Astrocyte of the cerebellum (primary cell): ENCODE data around the gene KIF25.

Experiments used
- DNase-seq: peaks from one replicate; pipeline ENCODE4 v3.0.0-alpha.2; 2011; ENCODE audit warnings: low read depth
- H3K4me3 ChIP-seq: 2 replicates; pipeline ENCODE4 v1.5.1; 2011; ENCODE audit warnings: mild to moderate bottlenecking, low read depth, low read length, moderate library complexity
- in situ Hi-C: cut with HindIII; loops from 2 replicates; pipeline ENCODE4 v1.10.0; 2017; ENCODE audit warnings: low sequenced_read_pairs
- TF ChIP-seq, protein P1 (sequence below): IDR thresholded peaks from 2 replicates; pipeline ENCODE4 v1.5.1; 2012; ENCODE audit warnings: low read length, low read depth, moderate library complexity, mild to moderate bottlenecking; ENCODE audit errors: missing control alignments

KIF25 gene

GRCh38 chr6:168043848-168044415 is 46.5 kb downstream of the KIF25 start:
- no peak for DNase-seq
- TF ChIP-seq, protein P1, sequence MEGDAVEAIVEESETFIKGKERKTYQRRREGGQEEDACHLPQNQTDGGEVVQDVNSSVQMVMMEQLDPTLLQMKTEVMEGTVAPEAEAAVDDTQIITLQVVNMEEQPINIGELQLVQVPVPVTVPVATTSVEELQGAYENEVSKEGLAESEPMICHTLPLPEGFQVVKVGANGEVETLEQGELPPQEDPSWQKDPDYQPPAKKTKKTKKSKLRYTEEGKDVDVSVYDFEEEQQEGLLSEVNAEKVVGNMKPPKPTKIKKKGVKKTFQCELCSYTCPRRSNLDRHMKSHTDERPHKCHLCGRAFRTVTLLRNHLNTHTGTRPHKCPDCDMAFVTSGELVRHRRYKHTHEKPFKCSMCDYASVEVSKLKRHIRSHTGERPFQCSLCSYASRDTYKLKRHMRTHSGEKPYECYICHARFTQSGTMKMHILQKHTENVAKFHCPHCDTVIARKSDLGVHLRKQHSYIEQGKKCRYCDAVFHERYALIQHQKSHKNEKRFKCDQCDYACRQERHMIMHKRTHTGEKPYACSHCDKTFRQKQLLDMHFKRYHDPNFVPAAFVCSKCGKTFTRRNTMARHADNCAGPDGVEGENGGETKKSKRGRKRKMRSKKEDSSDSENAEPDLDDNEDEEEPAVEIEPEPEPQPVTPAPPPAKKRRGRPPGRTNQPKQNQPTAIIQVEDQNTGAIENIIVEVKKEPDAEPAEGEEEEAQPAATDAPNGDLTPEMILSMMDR: no peak
- no peak overlapping the region for H3K4me3 ChIP-seq
- in situ Hi-C loops: no loop called here

DNA sequence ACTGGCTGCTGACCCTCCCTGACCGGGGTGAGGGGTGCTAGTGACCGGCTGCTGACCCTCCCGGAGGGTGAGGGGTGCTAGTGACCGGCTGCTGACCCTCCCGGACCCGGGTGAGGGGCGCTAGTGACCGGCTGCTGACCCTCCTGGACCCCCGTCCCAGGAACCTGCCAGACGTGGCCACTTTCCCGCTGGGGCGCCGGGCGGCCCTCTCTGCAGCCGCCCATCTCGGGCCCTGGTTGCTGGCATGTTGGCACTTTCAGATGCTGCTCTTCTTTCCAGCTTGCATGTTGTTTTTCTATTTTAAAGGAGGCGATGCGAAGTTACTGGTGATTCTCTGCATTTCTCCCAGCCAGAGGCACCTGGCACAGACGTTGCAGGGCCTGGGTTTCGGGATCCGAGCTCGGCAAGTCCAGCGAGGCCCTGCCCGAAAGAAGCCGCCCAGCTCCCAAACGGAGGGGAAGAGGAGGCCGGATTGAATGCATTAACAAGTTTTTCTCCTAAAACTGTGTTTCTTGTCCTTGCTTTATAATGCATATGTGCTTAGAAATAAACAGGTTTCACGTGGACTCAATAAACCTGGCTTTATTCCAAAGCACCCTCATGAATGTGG is 47.2 kb downstream of the KIF25 start:
- H3K4me3 ChIP-seq: no peak overlapping the region
- in situ Hi-C loops: no loop called here
- no peak for DNase-seq
- TF ChIP-seq, protein P1: no peak

DNA sequence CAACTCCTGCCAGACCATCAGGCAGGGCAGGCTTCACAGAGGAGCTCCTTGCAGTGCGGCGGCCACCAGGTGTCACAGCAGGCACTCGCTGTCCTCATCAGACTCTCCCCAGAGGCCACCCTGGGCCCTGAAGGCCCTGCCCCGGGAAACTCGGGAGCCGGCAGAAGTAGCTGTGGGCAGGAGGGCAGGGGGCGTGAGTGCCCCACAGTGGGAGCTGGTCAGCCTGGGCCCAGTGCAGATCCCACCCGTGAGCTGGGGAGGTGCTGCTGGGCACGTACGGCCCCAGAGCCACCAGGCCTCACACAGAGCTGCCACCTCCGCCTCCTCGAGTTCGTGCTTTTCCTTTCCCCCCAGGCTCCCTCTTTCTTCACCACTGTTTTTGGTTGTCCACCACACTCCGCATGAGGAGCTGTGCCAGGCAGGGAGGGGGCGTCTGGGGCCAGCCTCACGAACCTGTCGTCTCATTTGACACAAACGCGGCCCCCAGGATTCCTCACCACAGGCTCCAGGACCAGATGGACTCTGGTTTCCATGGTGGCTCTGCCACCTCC is 47.7 kb downstream of the KIF25 start:
- in situ Hi-C loops: no loop called here
- no peak for DNase-seq
- no peak overlapping the region for H3K4me3 ChIP-seq
- TF ChIP-seq, protein P1: no peak

DNA sequence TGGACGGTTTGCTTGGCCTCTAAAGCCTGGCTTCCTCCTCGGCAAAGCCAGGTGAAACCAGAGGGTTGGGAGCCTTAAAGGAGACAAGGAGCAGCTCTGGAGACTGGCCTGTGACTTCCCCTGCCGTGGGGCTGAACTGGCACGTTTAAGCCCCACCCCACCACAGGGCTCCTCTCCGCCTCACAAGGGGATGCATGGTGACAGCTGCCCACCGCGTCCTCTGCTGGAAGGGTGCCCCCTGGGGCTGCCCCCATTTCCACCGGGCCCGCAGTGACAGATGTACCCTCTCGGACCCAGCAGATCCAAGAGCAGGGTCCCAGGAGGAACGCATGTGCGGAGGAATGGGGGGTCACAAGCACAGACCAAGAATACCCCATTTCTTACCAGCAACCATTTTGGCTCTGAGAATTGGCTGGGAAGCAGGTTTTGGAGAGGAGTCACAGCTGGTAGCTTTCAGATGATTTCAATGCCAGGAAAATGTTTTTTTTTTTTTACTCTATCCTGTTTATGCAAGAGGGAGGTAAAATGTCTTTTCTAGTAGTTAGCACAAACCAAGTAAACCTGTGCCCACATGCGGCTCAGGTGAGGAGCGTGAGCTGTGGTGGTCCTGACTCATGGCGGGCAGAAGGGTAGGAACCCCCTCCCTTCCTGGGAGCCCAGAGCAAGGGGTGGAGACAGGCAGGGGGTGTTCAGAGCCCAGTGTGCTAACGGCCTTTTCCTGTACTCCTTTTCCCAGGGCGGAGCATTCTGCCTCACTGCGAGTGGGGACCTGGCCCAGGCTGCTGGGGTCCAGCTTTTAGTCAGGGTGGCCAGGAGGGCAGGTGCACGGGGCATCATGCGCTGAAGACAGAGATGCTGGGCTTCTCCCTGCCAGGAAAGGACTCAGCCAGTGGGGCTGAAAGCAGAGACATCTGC is 48.5 kb downstream of the KIF25 start:
- DNase-seq: no peak
- TF ChIP-seq, protein P1: no peak
- H3K4me3 ChIP-seq: no peak overlapping the region
- in situ Hi-C loops: no loop called here

DNA sequence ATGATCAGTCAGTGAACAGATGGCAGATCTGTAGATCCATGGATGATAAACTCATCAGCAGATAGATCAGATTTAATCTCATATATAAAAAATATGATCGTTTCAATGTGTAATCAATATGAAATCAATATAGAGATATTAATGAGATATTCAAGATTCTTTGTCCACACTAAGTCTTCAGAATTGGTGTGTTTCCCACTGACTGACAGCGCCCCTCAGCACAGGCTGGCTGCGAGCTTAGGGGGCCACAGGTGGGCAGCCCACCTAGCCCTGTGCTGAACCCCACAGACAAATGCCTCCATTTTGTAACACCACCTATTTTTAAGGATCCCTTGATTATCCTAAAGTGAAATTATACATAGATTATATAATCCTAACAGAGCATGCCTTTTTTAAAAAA is 49.2 kb downstream of the KIF25 start:
- no peak for DNase-seq
- no peak overlapping the region for H3K4me3 ChIP-seq
- TF ChIP-seq, protein P1: no peak
- in situ Hi-C loops: no loop called here

DNA sequence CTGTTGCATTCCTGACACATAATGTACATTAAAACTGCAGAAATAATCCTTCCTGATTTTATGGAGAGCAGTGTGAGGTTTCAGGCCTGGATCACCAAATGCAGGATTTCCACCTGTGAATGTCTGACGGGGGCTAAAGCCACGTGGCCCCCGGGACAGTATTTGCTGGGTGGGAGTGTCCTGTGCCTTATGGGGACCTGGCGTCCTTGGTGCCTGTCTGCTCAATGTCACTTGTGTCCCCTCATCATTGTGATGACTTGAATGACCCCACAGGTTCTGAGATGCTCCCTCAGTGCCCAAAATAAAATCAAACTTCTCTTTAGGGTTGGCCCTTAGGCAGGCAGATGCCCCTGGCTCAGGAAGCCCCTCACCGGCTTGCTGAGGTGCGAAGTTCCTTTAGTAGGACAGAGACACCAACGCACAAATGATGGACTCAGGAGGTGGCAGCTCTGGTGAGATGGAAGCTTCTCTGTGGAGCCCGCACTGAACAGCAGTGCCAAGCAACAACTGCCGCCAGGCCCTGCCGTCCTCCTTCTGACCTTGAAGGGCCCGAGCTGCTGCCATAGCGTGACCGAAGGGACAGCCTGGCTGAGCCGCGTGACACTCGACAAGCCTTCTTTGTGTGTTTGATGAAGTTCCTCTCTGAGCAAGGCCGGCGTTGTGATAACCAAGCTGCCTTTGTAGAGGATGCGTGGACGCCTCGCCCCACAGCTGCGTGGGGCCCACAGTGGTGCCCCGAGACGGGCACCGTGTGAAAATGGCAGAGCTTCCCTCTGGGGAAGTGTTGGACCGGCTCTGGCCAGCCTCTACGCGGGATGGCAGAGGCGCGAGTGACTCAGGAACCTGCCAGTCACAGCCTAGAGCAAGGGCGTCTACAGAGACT is 50.6 kb downstream of the KIF25 start:
- in situ Hi-C loops: no loop called here
- TF ChIP-seq, protein P1: no peak
- H3K4me3 ChIP-seq: no peak overlapping the region
- DNase-seq: no peak
